DOHH2 (cell line): ENCODE data around the gene ATXN7L3.
A peak's percentile ranks its signal among the peaks of the same experiment; 100 is the strongest.

Source experiments
- H3F3A ChIP-seq: fragments of 200-600 bp; sonication (generic), shearing (Covaris generic); 2 replicates; pipeline ENCODE4 v1.6.0; 2016; ENCODE audit warnings: antibody characterized with exemption, mild to moderate bottlenecking; ENCODE audit not compliant: control insufficient read depth, insufficient read depth
- H3K27ac ChIP-seq: fragments of 200-600 bp; sonication (generic); 2 replicates; pipeline ENCODE4 v1.5.1; 2014; ENCODE audit warnings: low read depth, mild to moderate bottlenecking, low read length, moderate library complexity
- H3K27me3 ChIP-seq: fragments of 200-600 bp; sonication (generic); 2 replicates; pipeline ENCODE4 v1.6.1; 2014; ENCODE audit warnings: mild to moderate bottlenecking, low read length, mixed read lengths; ENCODE audit not compliant: control insufficient read depth
- H3K36me3 ChIP-seq: fragments of 200-600 bp; sonication (generic); 2 replicates; pipeline ENCODE4 v1.6.1; 2014; ENCODE audit warnings: mild to moderate bottlenecking, low read length, moderate library complexity, mixed read lengths; ENCODE audit not compliant: control insufficient read depth
- H3K4me1 ChIP-seq: fragments of 200-600 bp; sonication (generic); 2 replicates; pipeline ENCODE4 v1.6.1; 2014; ENCODE audit warnings: mild to moderate bottlenecking, low read length, mixed read lengths; ENCODE audit not compliant: control insufficient read depth
- H3K4me2 ChIP-seq: fragments of 200-600 bp; sonication (generic); 2 replicates; pipeline ENCODE4 v1.6.0; 2014; ENCODE audit warnings: mild to moderate bottlenecking, low read length, moderate library complexity
- H3K4me3 ChIP-seq: fragments of 200-600 bp; sonication (generic); 2 replicates; pipeline ENCODE4 v1.5.1; 2014; ENCODE audit warnings: mild to moderate bottlenecking, low read length, mixed read lengths
- H3K79me2 ChIP-seq: fragments of 200-600 bp; sonication (generic); 2 replicates; pipeline ENCODE4 v1.6.1; 2014; ENCODE audit warnings: mild to moderate bottlenecking, low read length, mixed read lengths; ENCODE audit not compliant: control insufficient read depth
- H3K9me2 ChIP-seq: fragments of 200-600 bp; sonication (generic); replicated peaks from 2 replicates; pipeline ENCODE4 v1.6.1; 2014; ENCODE audit warnings: mild to moderate bottlenecking, low read length, mixed read lengths; ENCODE audit not compliant: control insufficient read depth
- H3K9me3 ChIP-seq: fragments of 200-600 bp; sonication (generic); 2 replicates; pipeline ENCODE4 v1.6.1; 2014; ENCODE audit warnings: antibody characterized with exemption, low read length, mixed read lengths; ENCODE audit not compliant: control insufficient read depth, insufficient read depth
- H4K20me1 ChIP-seq: fragments of 200-600 bp; sonication (generic); 2 replicates; pipeline ENCODE4 v1.6.0; 2014; ENCODE audit warnings: low read depth, mild to moderate bottlenecking, antibody characterized with exemption, low read length, moderate library complexity; ENCODE audit not compliant: control insufficient read depth, insufficient read depth
- EZH2phosphoT487 ChIP-seq: fragments of 200-600 bp; sonication (generic); IDR thresholded peaks from 2 replicates; pipeline ENCODE4 v1.6.1; 2017; ENCODE audit warnings: borderline replicate concordance, mild to moderate bottlenecking, antibody characterized with exemption, low read length, moderate library complexity, mixed read lengths
- TF ChIP-seq, protein P1 (sequence below): fragments of 200-600 bp; sonication (generic); IDR thresholded peaks from one replicate; pipeline ENCODE4 v1.5.1; 2014; ENCODE audit warnings: antibody characterized with exemption, mild to moderate bottlenecking, low read depth, low read length; ENCODE audit not compliant: poor library complexity, severe bottlenecking

ATXN7L3 gene

GRCh38 chr17:44214896-44215295 lies 15.2 kb upstream of the ATXN7L3 start:
- Histone ChIP-seq H3K4me1 (peaks cover 73% of the 10 kb centered on the region), H3K27ac (peak overlapping the region; percentile 3; the same call in 1 of the 2 replicates), H3K4me2 (peak overlapping the region; percentile 80; the same call in 1 of the 2 replicates), H3F3A (peaks cover 26% of the 10 kb centered on the region), H4K20me1 (no peaks in the 10 kb centered on the region), H3K4me3 (no peak overlapping the region), H3K9me3 (no peaks in the 10 kb centered on the region), H3K27me3 (no peaks in the 10 kb centered on the region), H3K36me3 (peaks cover 80% of the 10 kb centered on the region), H3K9me2 (no peaks in the 10 kb centered on the region), H3K79me2 (peaks cover 47% of the 10 kb centered on the region)
- TF ChIP-seq, protein P1, sequence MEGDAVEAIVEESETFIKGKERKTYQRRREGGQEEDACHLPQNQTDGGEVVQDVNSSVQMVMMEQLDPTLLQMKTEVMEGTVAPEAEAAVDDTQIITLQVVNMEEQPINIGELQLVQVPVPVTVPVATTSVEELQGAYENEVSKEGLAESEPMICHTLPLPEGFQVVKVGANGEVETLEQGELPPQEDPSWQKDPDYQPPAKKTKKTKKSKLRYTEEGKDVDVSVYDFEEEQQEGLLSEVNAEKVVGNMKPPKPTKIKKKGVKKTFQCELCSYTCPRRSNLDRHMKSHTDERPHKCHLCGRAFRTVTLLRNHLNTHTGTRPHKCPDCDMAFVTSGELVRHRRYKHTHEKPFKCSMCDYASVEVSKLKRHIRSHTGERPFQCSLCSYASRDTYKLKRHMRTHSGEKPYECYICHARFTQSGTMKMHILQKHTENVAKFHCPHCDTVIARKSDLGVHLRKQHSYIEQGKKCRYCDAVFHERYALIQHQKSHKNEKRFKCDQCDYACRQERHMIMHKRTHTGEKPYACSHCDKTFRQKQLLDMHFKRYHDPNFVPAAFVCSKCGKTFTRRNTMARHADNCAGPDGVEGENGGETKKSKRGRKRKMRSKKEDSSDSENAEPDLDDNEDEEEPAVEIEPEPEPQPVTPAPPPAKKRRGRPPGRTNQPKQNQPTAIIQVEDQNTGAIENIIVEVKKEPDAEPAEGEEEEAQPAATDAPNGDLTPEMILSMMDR: no peak
- no peak for TF ChIP-seq EZH2phosphoT487

DNA sequence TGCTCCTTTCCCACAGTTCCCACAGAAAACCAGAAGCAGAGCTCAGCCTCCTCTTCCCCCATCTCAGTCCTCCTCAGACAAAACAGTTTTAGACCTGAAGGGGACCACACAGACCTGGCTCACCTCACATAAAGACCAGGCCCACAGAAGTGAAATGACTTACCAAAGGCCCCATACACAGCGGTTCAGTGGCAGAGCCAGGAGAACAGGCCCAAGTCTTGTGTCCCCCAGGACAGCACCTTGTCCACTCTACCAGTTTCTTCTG lies 14.5 kb upstream of the ATXN7L3 start:
- Histone ChIP-seq H3K27ac (peak overlapping the region; percentile 3; the same call in 1 of the 2 replicates), H3K4me1 (peaks cover 77% of the 10 kb centered on the region), H3K36me3 (peaks cover 87% of the 10 kb centered on the region), H3K9me2 (no peaks in the 10 kb centered on the region), H3K9me3 (no peaks in the 10 kb centered on the region), H3F3A (peaks cover 27% of the 10 kb centered on the region), H3K4me3 (no peak overlapping the region), H3K79me2 (peaks cover 53% of the 10 kb centered on the region), H3K4me2 (no peak overlapping the region), H3K27me3 (no peaks in the 10 kb centered on the region), H4K20me1 (no peaks in the 10 kb centered on the region)
- TF ChIP-seq, protein P1: no peak
- no peak for TF ChIP-seq EZH2phosphoT487

DNA sequence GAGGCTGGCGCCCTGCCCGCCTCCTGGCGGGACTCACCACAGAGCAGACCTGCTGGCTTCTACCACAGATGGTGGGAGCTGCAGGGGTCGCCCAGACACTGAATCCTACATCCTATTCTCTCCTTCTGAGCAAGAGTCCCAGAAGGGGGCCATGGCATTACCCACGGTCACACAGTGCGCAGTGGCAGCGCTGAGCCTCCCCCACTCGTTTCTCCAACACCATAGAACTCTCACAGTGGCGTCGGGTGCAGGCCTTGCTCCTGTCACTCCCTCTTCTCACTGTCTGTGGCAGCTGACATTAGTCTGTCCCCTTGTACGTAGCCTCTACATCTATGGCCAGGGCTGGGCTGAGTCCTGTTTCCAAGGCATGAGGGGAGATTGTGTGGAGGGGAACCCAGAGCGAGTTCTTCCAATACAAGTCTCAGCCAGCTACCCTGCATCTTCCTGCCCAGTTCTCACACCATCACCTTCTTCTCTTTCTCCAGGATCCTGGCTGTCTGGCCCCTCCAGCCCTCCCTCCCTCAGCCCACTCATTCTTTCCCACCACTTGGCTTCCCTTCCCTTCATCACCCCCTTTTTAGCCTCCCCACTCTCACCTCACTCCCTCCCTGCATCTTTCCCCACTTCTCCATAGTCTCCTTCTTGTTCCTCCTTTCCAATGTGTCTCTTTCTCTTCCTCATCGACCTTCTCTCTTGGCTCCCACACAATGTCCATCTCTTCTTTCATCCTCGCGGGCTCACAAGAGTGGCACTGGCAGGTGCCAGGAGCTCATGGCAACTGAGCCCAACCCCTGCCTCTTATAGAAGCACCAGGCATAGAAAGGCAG lies 13.9 kb upstream of the ATXN7L3 start:
- peaks cover 93% of the 10 kb centered on the region for H3K36me3 ChIP-seq
- H3K4me3 ChIP-seq: no peak overlapping the region
- H3F3A ChIP-seq: peaks cover 31% of the 10 kb centered on the region
- peak overlapping the region; percentile 3 for H3K27ac ChIP-seq
- H3K4me2 ChIP-seq: no peak overlapping the region
- no peaks in the 10 kb centered on the region for H3K9me3 ChIP-seq
- no peaks in the 10 kb centered on the region for H3K27me3 ChIP-seq
- TF ChIP-seq EZH2phosphoT487: no peak
- TF ChIP-seq, protein P1: no peak
- H4K20me1 ChIP-seq: no peaks in the 10 kb centered on the region
- H3K79me2 ChIP-seq: peaks cover 52% of the 10 kb centered on the region
- H3K9me2 ChIP-seq: no peaks in the 10 kb centered on the region
- peaks cover 77% of the 10 kb centered on the region for H3K4me1 ChIP-seq
